Islet precursor cell (in vitro differentiated cells): Measurements from ENCODE around the gene GLT8D2.

Source experiments
- DNase-seq: peaks from one replicate; pipeline ENCODE4 v3.0.0-alpha.2; 2018

The GLT8D2 gene

DNA sequence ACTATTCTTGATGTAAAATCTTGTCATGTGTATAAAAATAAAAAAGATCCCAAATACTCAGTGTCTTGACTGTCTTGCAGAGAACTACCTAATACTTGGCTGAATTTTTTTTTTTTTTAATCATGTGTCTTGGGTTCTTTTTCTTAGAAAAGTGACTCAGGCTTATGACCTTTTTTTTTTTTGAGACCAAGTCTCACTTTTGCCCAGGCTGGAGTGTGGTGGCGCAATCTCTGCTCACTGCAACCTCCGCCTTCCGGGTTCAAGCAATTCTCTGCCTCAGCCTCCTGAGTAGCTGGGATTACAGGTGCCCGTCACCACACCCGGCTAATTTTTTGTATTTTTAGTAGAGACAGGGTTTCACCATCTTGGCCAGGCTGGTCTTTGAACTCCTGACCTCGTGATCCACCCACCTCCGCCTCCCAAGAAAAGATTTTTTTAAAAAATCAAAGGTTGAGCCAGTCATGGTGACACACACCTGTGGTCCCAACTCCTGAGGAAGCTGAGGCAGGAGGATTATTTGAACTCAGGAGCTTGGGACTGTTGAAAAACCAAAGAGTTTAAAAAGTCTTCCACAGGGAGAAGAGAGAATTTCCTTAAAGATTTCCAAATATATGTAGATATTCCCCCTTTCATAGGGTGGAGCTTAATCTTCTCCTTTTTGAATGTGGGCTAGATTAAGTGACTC, 102.0 kb downstream of the GLT8D2 start:
- DNase-seq: no peak

- DNase-seq: no peak
Measured at GRCh38 chr12:103944964-103945363, 105.0 kb downstream of the GLT8D2 start.
